HCT116 (cell line): Measurements from ENCODE around the gene CPSF7. TPM values are rescaled to one million over a fixed set of nuclear protein-coding genes. Genes with fewer than 3 reads are reported as not detected.
A peak's percentile ranks its signal among the peaks of the same experiment; 100 is the strongest.

ENCODE experiments used
- ATAC-seq: fragments of 200-7000 bp; cut with Tn5 transposase; 2 replicates; pipeline ENCODE4 v1.9.1; 2020; ENCODE audit warnings: mild to moderate bottlenecking, moderate library complexity
- BruUV-seq: library from RNA; stranded (reverse); fragments of 400-500 nt; replicated peaks from 2 replicates; lab custom pipeline; 2021; lab: Mats Ljungman, UMichigan
- CTCF ChIA-PET: fragments of 300-600 bp; sonication (Branson Sonifier 250); formaldehyde crosslinking; loops from one replicate; lab custom pipeline; 2021; ENCODE audit warnings: antibody characterized with exemption; lab: Charles Lee
- POLR2A ChIA-PET: fragments of 300-600, 350-600 bp; sonication (Branson Sonifier 250); formaldehyde crosslinking; loops from one replicate; lab custom pipeline; 2021; ENCODE audit warnings: antibody characterized with exemption; lab: Charles Lee
- RAD21 ChIA-PET, 2 experiments: fragments of 300-600 bp; sonication (Branson Sonifier 250); formaldehyde crosslinking; loops; one replicate each; lab custom pipeline; 2023; ENCODE audit warnings: low total read pairs in 2 of 2; ENCODE audit not compliant: uncharacterized antibody in 2 of 2, unreplicated experiment in 2 of 2, low non-redundant PET in 1 of 2; lab: Charles Lee
- DNase-seq: peaks from one replicate; pipeline ENCODE4 v3.0.0-alpha.2; 2010; ENCODE audit warnings: low read depth, low spot score
- H2AFZ ChIP-seq: fragments of 200-600 bp; shearing (Covaris generic), sonication (generic); 2 replicates; pipeline ENCODE4 v1.6.1; 2017; ENCODE audit warnings: low read depth, mixed run types, mixed read lengths, antibody characterized with exemption, low read length; ENCODE audit not compliant: poor library complexity, severe bottlenecking
- H3K27ac ChIP-seq: 2 replicates; pipeline ENCODE4 v1.5.1; 2012; ENCODE audit warnings: low read depth, low read length
- H3K27me3 ChIP-seq: fragments of 200-600 bp; sonication (generic); 2 replicates; pipeline ENCODE4 v1.6.1; 2016; ENCODE audit warnings: mixed run types, low read length, mixed read lengths; ENCODE audit not compliant: insufficient read depth
- H3K36me3 ChIP-seq, 2 experiments: fragments of 200-500 bp in 1 of 2; fragments of 200-600 bp in 1 of 2; sonication (Bioruptor generic) in 1 of 2; sonication (generic) in 1 of 2; 2 replicates each; pipeline versions ENCODE4 v1.5.1 to v1.6.1; 2014 to 2016; ENCODE audit warnings: low read length in 2 of 2, inconsistent platforms in 1 of 2, mixed read lengths in 1 of 2, mixed run types in 1 of 2; ENCODE audit not compliant: insufficient read depth in 2 of 2, control insufficient read depth in 1 of 2
- H3K4me1 ChIP-seq, 2 experiments: fragments of 200-600 bp in 1 of 2; sonication (generic) in 1 of 2; 2 replicates each; pipeline versions ENCODE4 v1.5.1 to v1.6.1; 2012 to 2017; ENCODE audit warnings: low read length in 2 of 2, inconsistent platforms in 1 of 2, mild to moderate bottlenecking in 1 of 2, mixed read lengths in 1 of 2, mixed run types in 1 of 2, moderate library complexity in 1 of 2; ENCODE audit not compliant: insufficient read depth in 2 of 2, control insufficient read depth in 1 of 2
- H3K4me2 ChIP-seq: fragments of 200-600 bp; sonication (generic); 2 replicates; pipeline ENCODE4 v1.6.1; 2017; ENCODE audit warnings: mixed run types, low read length, mixed read lengths
- H3K4me3 ChIP-seq, 2 experiments: fragments of 200-600 bp in 1 of 2; sonication (generic) in 1 of 2; replicated peaks in 1 of 2; 2 replicates each; pipeline ENCODE4 v1.5.1; 2011 to 2016; ENCODE audit warnings: low read length in 2 of 2, control low read depth in 1 of 2, low read depth in 1 of 2, mild to moderate bottlenecking in 1 of 2, mixed read lengths in 1 of 2, mixed run types in 1 of 2
- H3K79me2 ChIP-seq: fragments of 200-600 bp; sonication (generic); 2 replicates; pipeline ENCODE4 v1.6.1; 2017; ENCODE audit warnings: mild to moderate bottlenecking, mixed run types, low read length, moderate library complexity, mixed read lengths; ENCODE audit not compliant: insufficient read depth
- H3K9ac ChIP-seq: fragments of 200-600 bp; sonication (generic); 2 replicates; pipeline ENCODE4 v1.6.1; 2016; ENCODE audit warnings: low read length, mixed read lengths
- H3K9me2 ChIP-seq: fragments of 200-600 bp; sonication (generic), shearing (Covaris generic); 2 replicates; pipeline ENCODE4 v1.6.1; 2017; ENCODE audit warnings: mixed run types, mild to moderate bottlenecking, moderate library complexity; ENCODE audit not compliant: insufficient read depth
- H3K9me3 ChIP-seq, 2 experiments: fragments of 200-500 bp in 1 of 2; fragments of 200-600 bp in 1 of 2; sonication (Bioruptor generic) in 1 of 2; sonication (generic) in 1 of 2; 2 replicates each; pipeline ENCODE4 v1.6.1; 2014 to 2017; ENCODE audit warnings: low read length in 2 of 2, mixed read lengths in 2 of 2, inconsistent platforms in 1 of 2, low read depth in 1 of 2, mild to moderate bottlenecking in 1 of 2, mixed run types in 1 of 2, moderate library complexity in 1 of 2; ENCODE audit not compliant: control insufficient read depth in 1 of 2, insufficient read depth in 1 of 2
- H4K20me1 ChIP-seq: fragments of 200-600 bp; sonication (generic), shearing (Covaris generic); 2 replicates; pipeline ENCODE4 v1.6.1; 2017; ENCODE audit warnings: mixed run types, mild to moderate bottlenecking, moderate library complexity; ENCODE audit not compliant: insufficient read depth
- CEBPB ChIP-seq: IDR thresholded peaks from 2 replicates; pipeline ENCODE4 v1.6.1; 2012; ENCODE audit warnings: low read depth
- ELF1 ChIP-seq: IDR thresholded peaks from 2 replicates; pipeline ENCODE4 v1.6.1; 2012; ENCODE audit warnings: low read depth, borderline replicate concordance
- EZH2 ChIP-seq: fragments of 200-600 bp; sonication (generic); IDR thresholded peaks from 2 replicates; pipeline ENCODE4 v1.6.1; 2017; ENCODE audit warnings: antibody characterized with exemption, mixed run types
- JUND ChIP-seq: IDR thresholded peaks from 2 replicates; pipeline ENCODE4 v1.6.1; 2012
- POLR2A ChIP-seq: IDR thresholded peaks from 2 replicates; pipeline ENCODE4 v1.7.0; 2011; ENCODE audit warnings: borderline replicate concordance; ENCODE audit not compliant: insufficient read depth, insufficient read length; ENCODE audit errors: extremely low read depth
- SP1 ChIP-seq: IDR thresholded peaks from 2 replicates; pipeline ENCODE4 v1.6.1; 2012; ENCODE audit warnings: low read depth
- SRF ChIP-seq: IDR thresholded peaks from 2 replicates; pipeline ENCODE4 v1.6.1; 2012; ENCODE audit warnings: low read depth
- ZFX ChIP-seq: fragments of 450-650 bp; IDR thresholded peaks from 2 replicates; pipeline ENCODE4 v1.6.1; 2017
- intact Hi-C: fragments of 100-400 bp; cut with micrococcal nuclease; formaldehyde crosslinking; loops from 2 replicates; pipeline ENCODE4 v1.10.0; 2022
- total RNA-seq: library from RNA; stranded (reverse); gene quantifications from one replicate; pipeline ENCODE4 v1.2.1, GENCODE V29; 2021; ENCODE audit not compliant: unreplicated experiment
- TF ChIP-seq, protein P1 (sequence below): IDR thresholded peaks from 2 replicates; pipeline ENCODE4 v1.6.1; 2012; ENCODE audit warnings: low read depth
- TF ChIP-seq, protein P2 (sequence below): IDR thresholded peaks from 2 replicates; pipeline ENCODE4 v1.6.1; 2012
- TF ChIP-seq, protein P3 (sequence below): IDR thresholded peaks from 2 replicates; pipeline ENCODE4 v1.6.1; 2012

Gene CPSF7
- total RNA-seq, 1 experiment from 2014 or later: 110 TPM

DNA sequence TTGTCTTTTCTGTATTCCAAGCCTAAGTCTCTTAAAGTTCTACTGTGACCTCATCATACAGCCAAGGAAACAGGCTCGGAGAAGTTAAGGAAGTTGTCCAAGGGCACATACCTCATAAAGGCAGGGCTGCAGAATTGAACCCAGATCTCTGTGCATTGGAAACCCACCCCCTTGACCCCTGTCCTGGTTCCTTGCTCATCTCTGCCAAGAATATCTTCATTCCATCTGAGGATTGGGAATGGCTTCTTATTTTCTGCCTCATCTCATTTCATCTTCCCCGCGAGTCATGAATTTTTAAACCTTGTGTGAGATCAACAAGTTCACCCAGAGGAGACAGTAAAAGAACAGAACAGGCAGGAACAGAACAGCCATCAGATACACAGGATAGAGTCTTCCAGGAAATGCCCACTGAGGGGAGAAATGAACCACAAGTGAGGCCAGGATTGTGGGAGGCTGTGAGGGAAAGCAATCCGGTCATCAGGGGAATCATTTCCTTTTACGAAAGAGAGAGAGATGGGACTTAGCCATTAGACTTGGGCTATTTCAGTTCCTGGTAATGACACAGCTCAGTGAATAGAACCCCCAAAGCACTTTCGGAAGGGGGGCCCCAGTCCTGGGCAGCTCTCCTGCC lies 44.4 kb upstream of the CPSF7 start:
- Histone ChIP-seq H3K9me3 (no peaks in the 10 kb centered on the region), H3K36me3 (no peaks in the 10 kb centered on the region; a peak in 1 of 4 replicates), H3K9me2 (no peaks in the 10 kb centered on the region), H4K20me1 (no peaks in the 10 kb centered on the region), H3K4me3 (no peak overlapping the region), H3K4me2 (no peak overlapping the region), H3K79me2 (no peaks in the 10 kb centered on the region), H3K27me3 (no peaks in the 10 kb centered on the region), H3K9ac (no peak overlapping the region), H3K4me1 (no peaks in the 10 kb centered on the region), H3K27ac (no peak overlapping the region), H2AFZ (no peak overlapping the region)
- ChIA-PET POLR2A (no interaction called here), CTCF (interaction anchor here (2.5 kb wide), 1 partner anchor 8 kb away, joined by 11 read pairs; no protein-coding TSS in a partner anchor), RAD21 (no interaction called here)
- TF ChIP-seq ZFX (no peak), ELF1 (no peak), EZH2 (no peak), SP1 (no peak), CEBPB (no peak), JUND (no peak), POLR2A (no peak), SRF (no peak)
- TF ChIP-seq, protein P1, sequence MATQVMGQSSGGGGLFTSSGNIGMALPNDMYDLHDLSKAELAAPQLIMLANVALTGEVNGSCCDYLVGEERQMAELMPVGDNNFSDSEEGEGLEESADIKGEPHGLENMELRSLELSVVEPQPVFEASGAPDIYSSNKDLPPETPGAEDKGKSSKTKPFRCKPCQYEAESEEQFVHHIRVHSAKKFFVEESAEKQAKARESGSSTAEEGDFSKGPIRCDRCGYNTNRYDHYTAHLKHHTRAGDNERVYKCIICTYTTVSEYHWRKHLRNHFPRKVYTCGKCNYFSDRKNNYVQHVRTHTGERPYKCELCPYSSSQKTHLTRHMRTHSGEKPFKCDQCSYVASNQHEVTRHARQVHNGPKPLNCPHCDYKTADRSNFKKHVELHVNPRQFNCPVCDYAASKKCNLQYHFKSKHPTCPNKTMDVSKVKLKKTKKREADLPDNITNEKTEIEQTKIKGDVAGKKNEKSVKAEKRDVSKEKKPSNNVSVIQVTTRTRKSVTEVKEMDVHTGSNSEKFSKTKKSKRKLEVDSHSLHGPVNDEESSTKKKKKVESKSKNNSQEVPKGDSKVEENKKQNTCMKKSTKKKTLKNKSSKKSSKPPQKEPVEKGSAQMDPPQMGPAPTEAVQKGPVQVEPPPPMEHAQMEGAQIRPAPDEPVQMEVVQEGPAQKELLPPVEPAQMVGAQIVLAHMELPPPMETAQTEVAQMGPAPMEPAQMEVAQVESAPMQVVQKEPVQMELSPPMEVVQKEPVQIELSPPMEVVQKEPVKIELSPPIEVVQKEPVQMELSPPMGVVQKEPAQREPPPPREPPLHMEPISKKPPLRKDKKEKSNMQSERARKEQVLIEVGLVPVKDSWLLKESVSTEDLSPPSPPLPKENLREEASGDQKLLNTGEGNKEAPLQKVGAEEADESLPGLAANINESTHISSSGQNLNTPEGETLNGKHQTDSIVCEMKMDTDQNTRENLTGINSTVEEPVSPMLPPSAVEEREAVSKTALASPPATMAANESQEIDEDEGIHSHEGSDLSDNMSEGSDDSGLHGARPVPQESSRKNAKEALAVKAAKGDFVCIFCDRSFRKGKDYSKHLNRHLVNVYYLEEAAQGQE: no peak
- TF ChIP-seq, protein P2, sequence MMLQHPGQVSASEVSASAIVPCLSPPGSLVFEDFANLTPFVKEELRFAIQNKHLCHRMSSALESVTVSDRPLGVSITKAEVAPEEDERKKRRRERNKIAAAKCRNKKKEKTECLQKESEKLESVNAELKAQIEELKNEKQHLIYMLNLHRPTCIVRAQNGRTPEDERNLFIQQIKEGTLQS: no peak
- TF ChIP-seq, protein P3, sequence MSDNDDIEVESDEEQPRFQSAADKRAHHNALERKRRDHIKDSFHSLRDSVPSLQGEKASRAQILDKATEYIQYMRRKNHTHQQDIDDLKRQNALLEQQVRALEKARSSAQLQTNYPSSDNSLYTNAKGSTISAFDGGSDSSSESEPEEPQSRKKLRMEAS: no peak
- intact Hi-C loops: no loop called here
- no peak for ATAC-seq
- TSS peak; percentile 30 for BruUV-seq
- no peak for DNase-seq
